ENCODE measurements around the gene GP1BB.

GRCh38 chr22:19753090-19753842 lies 29.9 kb downstream of the GP1BB start:
- TF ChIP-seq CTCF (IDR thresholded peaks at IDR 0.05) (no peak), FOXJ3 (CRISPR knock-in tag; IDR thresholded peaks at IDR 0.05; ENCODE audit: borderline replicate concordance) (no peak)

All from WTC11 (cell line).